Activated CD4-positive, alpha-beta T cell treated with anti-CD3 and anti-CD28 coated beads, Interleukin-2, amount 10 ng/mL, durations not matched to agents 7 days and 5 days (primary cell): ENCODE data around the gene CHCHD3. TPM values are rescaled to one million over a fixed set of nuclear protein-coding genes. Genes with fewer than 3 reads are reported as not detected.

Source experiments
- CTCF ChIA-PET: fragments of 350-600 bp; sonication (Branson Sonifier 250); formaldehyde crosslinking; loops from one replicate; lab custom pipeline; 2021; ENCODE audit warnings: antibody characterized with exemption; lab: Charles Lee
- POLR2A ChIA-PET: fragments of 350-600 bp; sonication (Branson Sonifier 250); formaldehyde crosslinking; loops from one replicate; lab custom pipeline; 2021; ENCODE audit warnings: antibody characterized with exemption; lab: Charles Lee
- DNase-seq: peaks from one replicate; pipeline ENCODE4 v3.0.0-alpha.2; 2020
- H3K27ac Mint-ChIP-seq: one replicate; pipeline ENCODE4 v1.8.0; 2021; ENCODE audit warnings: mild to moderate bottlenecking, moderate library complexity, mixed read lengths
- H3K27me3 Mint-ChIP-seq: one replicate; pipeline ENCODE4 v1.8.0; 2021; ENCODE audit warnings: mixed read lengths
- H3K36me3 Mint-ChIP-seq: one replicate; pipeline ENCODE4 v1.8.0; 2021; ENCODE audit warnings: low read depth, mixed read lengths
- H3K4me1 Mint-ChIP-seq: one replicate; pipeline ENCODE4 v1.8.0; 2021; ENCODE audit warnings: mixed read lengths
- H3K4me3 Mint-ChIP-seq: one replicate; pipeline ENCODE4 v1.8.0; 2021; ENCODE audit warnings: mild to moderate bottlenecking, moderate library complexity, mixed read lengths
- H3K9me3 Mint-ChIP-seq: one replicate; pipeline ENCODE4 v1.8.0; 2021; ENCODE audit warnings: mixed read lengths
- total RNA-seq, 2 experiments: library from RNA; stranded (reverse); gene quantifications; one replicate each; pipeline ENCODE4 v1.2.3, GENCODE V29; 2021

The CHCHD3 gene
- total RNA-seq, 2 experiments from 2014 or later, result 47.4 to 49.2 TPM

DNA sequence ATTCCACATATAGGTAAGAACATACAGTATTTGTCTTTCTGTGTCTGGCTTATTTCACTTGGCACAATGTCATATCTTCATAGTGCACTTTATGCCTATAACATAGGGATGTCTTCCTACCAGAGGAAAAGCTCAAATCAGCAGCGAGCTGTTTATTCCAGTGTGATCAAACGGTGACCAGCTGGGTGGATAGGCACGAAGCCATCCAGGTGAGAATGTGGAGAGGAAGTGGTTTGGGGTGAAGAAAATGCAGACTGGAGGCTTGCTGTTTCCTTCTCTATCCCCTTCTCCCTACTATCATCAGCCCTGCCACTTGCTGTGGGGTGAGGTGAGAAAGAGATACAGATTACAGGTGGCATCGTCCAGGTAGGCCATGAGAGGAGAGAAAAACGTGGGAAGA, 52.4 kb downstream of the CHCHD3 start:
- CTCF ChIA-PET, result no interaction called here
- peaks cover 3% of the 10 kb centered on the region for H3K9me3 Mint-ChIP-seq

DNA sequence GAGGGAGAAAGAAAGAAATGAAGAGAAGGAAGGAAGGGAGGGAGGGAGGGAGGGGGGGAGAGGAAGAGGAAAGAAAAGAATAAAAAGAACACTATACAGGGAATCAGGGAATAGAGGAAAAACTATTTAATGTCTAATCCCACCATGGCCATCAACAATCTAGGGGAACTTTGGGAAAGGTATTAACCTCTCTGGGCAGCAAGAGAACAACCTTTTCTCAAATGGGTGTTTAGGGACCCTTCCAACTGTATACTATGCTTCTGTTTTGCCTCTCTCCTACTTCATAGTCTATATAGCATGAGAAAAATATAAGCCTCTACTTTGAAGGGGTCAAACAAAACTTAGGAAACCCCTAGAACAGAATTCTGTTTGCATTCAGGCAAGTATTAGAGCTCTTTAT, 54.5 kb downstream of the CHCHD3 start:
- Mint-ChIP-seq H3K36me3 (peaks cover 3% of the 10 kb centered on the region), H3K27ac (no peak overlapping the region), H3K4me1 (peaks cover 10% of the 10 kb centered on the region), H3K27me3 (no peaks in the 10 kb centered on the region), H3K4me3 (no peak overlapping the region), H3K9me3 (peaks cover 3% of the 10 kb centered on the region)
- CTCF ChIA-PET, result no interaction called here
- POLR2A ChIA-PET, result interaction anchor here (0.7 kb wide), 1 partner anchor 70 kb away, joined by 8 read pairs; no protein-coding TSS in a partner anchor
- no peak for DNase-seq

More for the DNA sequence above, 52.4 kb downstream of the CHCHD3 start:
- Mint-ChIP-seq H3K27me3 (no peaks in the 10 kb centered on the region), H3K4me1 (peaks cover 10% of the 10 kb centered on the region), H3K4me3 (no peak overlapping the region), H3K36me3 (no peaks in the 10 kb centered on the region), H3K27ac (peak overlapping the region; percentile 68)
- POLR2A ChIA-PET, result no interaction called here
- DNase-seq, result no peak

DNA sequence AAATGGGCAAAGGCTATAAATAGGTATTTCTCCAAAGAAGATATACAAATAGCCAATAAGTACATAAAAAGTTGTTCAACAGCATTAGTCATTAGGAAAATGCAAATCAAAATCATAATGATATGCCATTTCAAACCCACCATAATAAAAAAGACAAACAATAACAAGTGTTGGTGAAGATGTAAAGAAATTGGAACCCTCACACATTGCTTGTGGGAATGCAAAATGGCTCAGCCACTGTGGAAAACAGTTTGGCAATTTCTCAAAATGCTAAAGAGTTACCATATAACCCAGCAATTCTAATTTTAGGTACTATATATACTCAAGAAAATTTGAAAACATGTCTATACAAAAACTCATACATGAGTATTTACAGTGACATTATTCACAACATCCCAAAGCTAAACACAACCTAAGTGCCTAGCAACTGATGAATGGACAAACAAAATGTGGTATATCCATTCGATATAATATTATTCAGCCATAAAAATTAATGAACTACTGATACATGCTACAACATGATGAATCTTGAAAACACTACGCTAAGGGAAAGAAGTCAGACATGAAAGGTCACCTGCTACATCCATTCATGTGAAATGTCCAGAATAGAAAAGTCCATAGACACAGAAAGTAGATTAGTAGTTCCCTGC, 55.6 kb downstream of the CHCHD3 start:
- Mint-ChIP-seq H3K4me3 (no peak overlapping the region), H3K9me3 (peaks cover 3% of the 10 kb centered on the region), H3K27me3 (no peaks in the 10 kb centered on the region), H3K27ac (no peak overlapping the region), H3K36me3 (peaks cover 8% of the 10 kb centered on the region), H3K4me1 (peaks cover 10% of the 10 kb centered on the region)
- no peak for DNase-seq
- ChIA-PET POLR2A (no interaction called here), CTCF (interaction anchor here (0.6 kb wide), 1 partner anchor 70 kb away, joined by 3 read pairs; no protein-coding TSS in a partner anchor)

DNA sequence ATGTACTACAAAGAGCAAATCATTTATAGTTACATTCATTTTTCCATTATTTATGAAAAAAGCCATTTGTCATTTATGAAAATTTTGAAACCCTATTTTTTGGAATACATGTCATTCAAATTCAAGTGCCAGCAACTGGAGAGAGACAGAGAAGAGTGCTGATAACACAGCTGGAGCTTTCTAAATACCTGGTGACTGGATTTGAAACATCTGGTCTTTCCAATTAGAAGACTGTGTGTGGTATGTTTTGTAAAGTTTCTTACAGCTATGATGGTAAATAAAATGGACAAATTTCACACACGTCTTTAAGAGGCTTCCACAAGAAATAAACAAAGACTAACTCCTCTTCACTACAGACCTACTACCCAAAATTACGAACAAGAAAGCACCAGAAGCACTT, 56.8 kb downstream of the CHCHD3 start:
- POLR2A ChIA-PET, result no interaction called here
- Mint-ChIP-seq H3K27me3 (no peaks in the 10 kb centered on the region), H3K4me1 (peaks cover 9% of the 10 kb centered on the region), H3K9me3 (peaks cover 3% of the 10 kb centered on the region), H3K36me3 (peaks cover 13% of the 10 kb centered on the region), H3K27ac (no peak overlapping the region), H3K4me3 (no peak overlapping the region)
- no peak for DNase-seq
- CTCF ChIA-PET, result no interaction called here

DNA sequence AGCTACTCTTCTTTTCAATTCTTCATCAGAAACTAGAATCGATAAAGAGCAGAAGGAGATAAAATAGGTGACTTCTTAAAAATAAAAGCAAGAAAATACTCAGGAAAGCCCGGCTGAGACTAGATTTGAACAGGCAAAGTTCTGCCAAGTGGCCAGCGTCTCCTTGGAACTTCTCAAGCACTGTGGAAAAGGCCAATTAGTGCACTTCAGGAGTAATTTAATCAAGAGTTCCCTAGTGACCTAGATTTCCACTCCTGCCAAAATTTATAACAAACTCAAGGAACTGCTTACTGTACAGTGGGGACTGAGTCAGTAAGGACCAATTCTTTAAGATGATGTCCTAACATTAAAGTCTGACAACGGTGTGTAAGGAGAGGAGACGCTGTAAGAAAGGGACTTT, 57.3 kb downstream of the CHCHD3 start:
- H3K27ac Mint-ChIP-seq, result no peak overlapping the region

DNA sequence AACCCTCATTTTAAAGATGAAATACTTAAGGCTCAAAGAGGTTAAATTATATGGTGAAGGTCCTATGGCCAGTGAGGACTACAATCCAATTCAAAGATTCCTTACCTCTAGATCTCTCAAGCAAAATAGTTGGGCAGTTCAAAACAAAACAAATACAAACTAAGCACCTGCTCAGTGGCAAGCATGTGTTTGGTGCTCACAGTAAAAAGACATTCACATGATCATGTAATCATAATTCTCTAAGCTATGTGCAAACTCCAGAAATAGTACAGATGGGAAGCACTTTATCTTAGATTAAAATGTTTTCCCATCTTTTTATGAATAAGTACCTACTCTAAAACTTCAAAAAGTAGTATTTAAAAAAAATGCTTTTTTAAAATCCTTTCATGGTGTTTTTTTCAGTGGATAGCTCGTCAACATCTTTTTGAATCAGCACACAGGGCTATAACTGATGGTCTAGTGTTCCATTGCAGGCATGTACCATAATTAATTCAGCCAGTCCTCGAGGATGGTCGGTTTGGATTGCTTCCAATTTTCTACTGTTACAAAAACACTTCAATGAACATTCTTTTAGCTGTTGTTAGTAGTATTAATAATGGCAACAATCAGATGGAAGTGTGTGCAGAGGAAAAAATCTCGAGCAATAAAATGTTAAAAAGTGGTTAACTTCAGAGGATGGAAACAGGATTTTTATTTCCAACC, 58.4 kb downstream of the CHCHD3 start:
- no peak for DNase-seq
- H3K4me3 Mint-ChIP-seq, result no peak overlapping the region
- H3K4me1 Mint-ChIP-seq, result no peaks in the 10 kb centered on the region
- ChIA-PET CTCF (no interaction called here), POLR2A (no interaction called here)
- H3K9me3 Mint-ChIP-seq, result peaks cover 3% of the 10 kb centered on the region
- no peak overlapping the region for H3K27ac Mint-ChIP-seq
- H3K36me3 Mint-ChIP-seq, result peaks cover 20% of the 10 kb centered on the region
- no peaks in the 10 kb centered on the region for H3K27me3 Mint-ChIP-seq

More for the DNA sequence above, 57.3 kb downstream of the CHCHD3 start:
- ChIA-PET POLR2A (no interaction called here), CTCF (no interaction called here)
- DNase-seq, result no peak
- no peak overlapping the region for H3K4me3 Mint-ChIP-seq
- peaks cover 3% of the 10 kb centered on the region for H3K9me3 Mint-ChIP-seq
- H3K4me1 Mint-ChIP-seq, result peaks cover 4% of the 10 kb centered on the region
- H3K36me3 Mint-ChIP-seq, result peaks cover 16% of the 10 kb centered on the region
- H3K27me3 Mint-ChIP-seq, result no peaks in the 10 kb centered on the region

DNA sequence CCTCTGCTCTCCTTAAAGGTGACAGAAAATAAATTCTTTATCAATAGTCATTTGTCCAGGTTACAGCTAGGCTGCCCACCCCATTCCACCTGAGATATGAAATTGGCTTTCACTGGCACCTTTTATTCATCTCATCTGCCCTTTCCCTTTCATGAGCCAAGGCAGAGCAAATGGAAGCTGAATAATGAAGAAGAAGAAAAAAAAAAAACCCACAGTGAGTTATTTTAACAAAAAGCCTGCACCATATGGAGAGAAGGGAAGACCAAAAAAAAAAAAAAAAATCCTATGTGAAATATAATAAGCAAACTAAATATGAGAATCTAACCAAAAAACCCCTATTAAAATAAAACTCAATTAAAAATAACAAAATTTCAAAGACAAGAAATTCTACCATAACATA, 59.2 kb downstream of the CHCHD3 start:
- Mint-ChIP-seq H3K27ac (no peak overlapping the region), H3K4me1 (no peaks in the 10 kb centered on the region), H3K9me3 (peaks cover 3% of the 10 kb centered on the region), H3K36me3 (peaks cover 20% of the 10 kb centered on the region), H3K4me3 (no peak overlapping the region), H3K27me3 (no peaks in the 10 kb centered on the region)
- CTCF ChIA-PET, result no interaction called here
- POLR2A ChIA-PET, result no interaction called here
- no peak for DNase-seq

DNA sequence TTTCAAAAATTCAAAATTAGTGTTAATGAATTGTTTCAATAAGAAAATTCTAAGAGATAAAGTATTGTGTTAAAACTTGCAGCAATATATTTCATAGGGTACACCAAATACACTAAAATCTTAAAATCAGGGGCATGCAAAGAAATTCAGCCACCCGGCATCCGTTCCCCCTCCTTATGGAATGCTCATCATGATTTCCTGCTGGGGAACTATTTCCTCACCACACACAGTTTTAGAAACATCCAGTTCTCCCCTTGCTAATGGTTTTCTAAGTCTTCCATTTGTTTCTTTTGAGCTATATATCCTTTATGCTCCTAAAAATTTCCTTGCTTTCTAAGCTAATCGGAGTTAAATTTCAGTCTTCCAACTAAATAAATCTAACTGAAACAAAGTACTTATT, 60.7 kb downstream of the CHCHD3 start:
- no peak for DNase-seq
- POLR2A ChIA-PET, result no interaction called here
- Mint-ChIP-seq H3K27me3 (no peaks in the 10 kb centered on the region), H3K4me3 (no peak overlapping the region), H3K36me3 (peaks cover 20% of the 10 kb centered on the region), H3K4me1 (no peaks in the 10 kb centered on the region), H3K9me3 (no peaks in the 10 kb centered on the region), H3K27ac (no peak overlapping the region)
- CTCF ChIA-PET, result interaction anchor here (0.8 kb wide), 1 partner anchor 51 kb away, joined by 3 read pairs; no protein-coding TSS in a partner anchor

DNA sequence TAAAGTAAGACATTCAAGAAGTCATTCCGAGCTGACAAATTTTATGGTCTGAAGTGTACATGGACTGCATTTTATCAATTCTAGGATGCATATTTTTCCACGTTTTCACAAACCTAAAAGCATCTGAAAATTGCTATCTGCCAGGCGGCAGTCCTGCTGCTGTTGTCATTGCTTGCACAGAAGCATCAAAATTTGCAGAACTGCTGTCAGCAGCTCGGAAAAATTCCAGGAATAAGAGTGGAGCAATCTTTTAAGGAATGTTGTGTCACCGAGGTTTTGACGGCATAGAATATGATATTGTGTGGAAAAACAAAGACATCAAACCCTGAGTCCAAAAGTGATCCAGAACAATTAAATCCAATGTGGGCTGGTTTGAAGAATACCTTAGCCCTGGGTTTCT, 61.4 kb downstream of the CHCHD3 start:
- Mint-ChIP-seq H3K9me3 (no peaks in the 10 kb centered on the region), H3K4me1 (no peaks in the 10 kb centered on the region), H3K27ac (no peak overlapping the region), H3K36me3 (peaks cover 22% of the 10 kb centered on the region), H3K4me3 (no peak overlapping the region), H3K27me3 (no peaks in the 10 kb centered on the region)
- ChIA-PET CTCF (no interaction called here), POLR2A (no interaction called here)
- DNase-seq, result no peak

DNA sequence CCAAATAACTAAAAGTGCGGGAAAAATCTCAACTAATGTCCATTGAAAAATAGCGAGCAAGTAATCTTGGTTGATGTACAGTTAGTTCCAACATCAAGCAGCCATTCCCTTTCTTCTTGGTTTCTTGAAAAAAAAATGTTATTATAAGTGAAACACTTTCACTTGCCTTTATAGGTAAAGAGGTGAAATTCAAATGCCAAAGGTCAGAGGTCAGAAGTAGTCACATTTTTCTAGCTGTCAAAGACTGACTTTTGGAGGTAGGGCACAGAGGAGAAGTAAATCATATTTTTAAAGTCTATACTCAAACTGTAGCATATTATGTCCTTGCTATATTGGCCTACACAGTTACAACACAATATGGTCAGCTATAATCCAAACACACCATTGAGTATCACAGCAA, 62.3 kb downstream of the CHCHD3 start:
- Mint-ChIP-seq H3K9me3 (no peaks in the 10 kb centered on the region), H3K4me3 (no peak overlapping the region), H3K27me3 (no peaks in the 10 kb centered on the region), H3K36me3 (peaks cover 25% of the 10 kb centered on the region), H3K4me1 (no peaks in the 10 kb centered on the region), H3K27ac (no peak overlapping the region)
- POLR2A ChIA-PET, result no interaction called here
- DNase-seq, result no peak
- CTCF ChIA-PET, result no interaction called here

DNA sequence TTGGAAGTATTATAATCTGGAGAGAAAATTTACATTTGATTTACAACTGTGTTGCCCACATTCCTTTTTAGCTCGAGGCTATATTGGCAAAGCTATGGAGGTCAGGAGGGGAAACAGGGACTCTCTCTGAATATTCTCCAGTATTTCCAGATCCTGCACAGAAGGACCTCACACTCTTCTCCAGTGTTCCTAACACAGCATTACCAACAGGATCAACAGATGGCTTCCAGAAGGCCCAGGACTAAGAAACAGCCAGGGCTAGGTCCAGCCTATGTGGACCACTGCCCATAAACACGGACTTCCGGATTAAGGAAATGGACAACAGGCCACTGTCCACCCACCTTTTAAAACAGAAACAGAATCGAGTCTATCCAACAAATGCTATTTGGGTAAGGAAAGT, 65.3 kb downstream of the CHCHD3 start:
- CTCF ChIA-PET, result no interaction called here
- DNase-seq, result no peak
- Mint-ChIP-seq H3K27me3 (no peaks in the 10 kb centered on the region), H3K27ac (no peak overlapping the region), H3K9me3 (no peaks in the 10 kb centered on the region), H3K4me3 (no peak overlapping the region), H3K36me3 (peaks cover 21% of the 10 kb centered on the region), H3K4me1 (no peaks in the 10 kb centered on the region)
- POLR2A ChIA-PET, result no interaction called here

DNA sequence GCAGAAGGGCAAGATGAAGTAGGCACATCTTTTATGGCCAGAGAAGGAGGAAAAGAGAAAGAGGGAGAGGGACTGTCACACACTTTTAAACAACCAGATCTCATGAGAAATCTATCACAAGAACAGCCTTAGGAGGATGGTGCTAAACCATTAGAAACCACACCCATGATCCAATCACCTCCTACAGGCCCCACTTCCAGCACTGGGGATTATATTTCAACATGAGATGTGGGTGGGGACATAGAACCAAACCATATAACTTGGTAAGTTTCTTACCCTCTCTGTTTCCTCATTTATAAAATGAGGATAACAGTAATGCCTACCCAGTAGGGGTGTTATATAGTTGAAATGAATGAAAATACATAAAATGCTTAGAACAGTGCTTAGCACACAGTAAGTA, 66.0 kb downstream of the CHCHD3 start:
- POLR2A ChIA-PET, result no interaction called here
- Mint-ChIP-seq H3K36me3 (peaks cover 24% of the 10 kb centered on the region), H3K27me3 (no peaks in the 10 kb centered on the region), H3K4me3 (no peak overlapping the region), H3K27ac (no peak overlapping the region), H3K9me3 (no peaks in the 10 kb centered on the region), H3K4me1 (no peaks in the 10 kb centered on the region)
- DNase-seq, result no peak
- CTCF ChIA-PET, result interaction anchor here (0.6 kb wide), 1 partner anchor 13 kb away, joined by 3 read pairs; no protein-coding TSS in a partner anchor

DNA sequence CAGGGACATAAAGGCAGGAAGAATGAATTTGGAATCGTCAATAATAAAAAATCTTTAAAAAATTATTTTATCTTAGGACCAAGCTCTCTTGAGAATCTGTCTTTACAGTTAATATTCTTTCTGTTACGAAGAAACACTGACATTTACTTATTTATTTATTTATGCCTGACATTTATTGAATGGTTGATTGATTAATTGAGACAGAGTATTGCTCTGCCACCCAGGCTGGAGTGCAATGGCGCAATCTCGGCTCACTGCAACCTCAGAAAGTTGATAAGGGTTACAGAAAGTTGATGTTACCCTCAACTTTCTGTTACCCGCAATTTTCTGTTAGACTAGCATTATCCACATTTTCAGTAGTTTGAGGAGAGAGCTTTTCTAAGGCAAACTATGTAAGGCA, 70.1 kb downstream of the CHCHD3 start:
- no peaks in the 10 kb centered on the region for H3K4me1 Mint-ChIP-seq
- H3K4me3 Mint-ChIP-seq, result no peak overlapping the region
- ChIA-PET POLR2A (no interaction called here), CTCF (interaction anchor here (0.6 kb wide), 1 partner anchor 159 kb away, joined by 3 read pairs; no protein-coding TSS in a partner anchor)
- no peaks in the 10 kb centered on the region for H3K27me3 Mint-ChIP-seq
- peaks cover 25% of the 10 kb centered on the region for H3K36me3 Mint-ChIP-seq
- no peak for DNase-seq
- H3K9me3 Mint-ChIP-seq, result peaks cover 12% of the 10 kb centered on the region
- no peak overlapping the region for H3K27ac Mint-ChIP-seq
